Bronchial epithelial cell (primary cell): ENCODE data around the gene IFT80. TPM values are rescaled to one million over a fixed set of nuclear protein-coding genes. Genes with fewer than 3 reads are reported as not detected.
"Not testable (repeated sequence)": the region's sequence is repeated elsewhere in the genome, so short reads cannot be mapped to it uniquely, and the experiment has no call there.

ENCODE experiments used
- DNase-seq: peaks from one replicate; pipeline ENCODE4 v3.0.0-alpha.2; 2010; ENCODE audit warnings: low read depth
- FAIRE-seq: peaks from 2 replicates; lab custom pipeline; 2011; peaks lifted over from hg19 to GRCh38; lab: Jason Lieb, UNC
- H3K27me3 ChIP-seq: 2 replicates; pipeline ENCODE4 v1.5.1; 2011; ENCODE audit warnings: low read length; ENCODE audit not compliant: control insufficient read depth, insufficient read depth
- H3K36me3 ChIP-seq: 2 replicates; pipeline ENCODE4 v1.5.1; 2011; ENCODE audit warnings: low read length; ENCODE audit not compliant: control insufficient read depth, insufficient read depth
- H3K4me3 ChIP-seq: 2 replicates; pipeline ENCODE4 v1.5.1; 2011; ENCODE audit warnings: mild to moderate bottlenecking, low read depth, low read length, control low read depth
- CTCF ChIP-seq: IDR thresholded peaks from 2 replicates; pipeline ENCODE4 v1.5.1; 2011; ENCODE audit warnings: mild to moderate bottlenecking, moderate library complexity, low read length, control low read depth, inconsistent platforms; ENCODE audit not compliant: insufficient read depth, severe bottlenecking
- total RNA-seq: library from RNA; depleted of rRNA; stranded (reverse); fragments of >200 nt; gene quantifications from 2 replicates; pipeline ENCODE4 v1.2.1, GENCODE V29; 2014

The IFT80 gene
- total RNA-seq, 1 donor from 2014 or later = 16.8 TPM

- FAIRE-seq (no peak), DNase-seq (no peak)
- Histone ChIP-seq H3K36me3 (no peaks in the 10 kb centered on the region), H3K27me3 (no peaks in the 10 kb centered on the region), H3K4me3 (no peak overlapping the region)
- no peak for TF ChIP-seq CTCF
These were observed 68.9 kb downstream of the IFT80 start for GRCh38 chr3:160330109-160330508.

GRCh38 chr3:160326286-160326685 lies 72.7 kb downstream of the IFT80 start:
- not testable (repeated sequence) for H3K27me3 ChIP-seq, H3K36me3 ChIP-seq, FAIRE-seq, DNase-seq, H3K4me3 ChIP-seq

- not testable (repeated sequence) for H3K4me3 ChIP-seq, H3K27me3 ChIP-seq, H3K36me3 ChIP-seq, DNase-seq, FAIRE-seq
These were observed 77.2 kb downstream of the IFT80 start for GRCh38 chr3:160321821-160322220.

GRCh38 chr3:160319322-160319721 lies 79.7 kb downstream of the IFT80 start:
- Histone ChIP-seq H3K36me3 (no peaks in the 10 kb centered on the region), H3K4me3 (no peak overlapping the region), H3K27me3 (no peaks in the 10 kb centered on the region)
- TF ChIP-seq CTCF = no peak
- DNase-seq = no peak
- no peak for FAIRE-seq

- no peak for TF ChIP-seq CTCF
- H3K27me3 ChIP-seq = no peaks in the 10 kb centered on the region
- no peak for FAIRE-seq
These were observed 84.0 kb downstream of the IFT80 start for GRCh38 chr3:160314995-160315394.

GRCh38 chr3:160312014-160312624 lies 86.9 kb downstream of the IFT80 start:
- no peak for TF ChIP-seq CTCF
- FAIRE-seq = no peak
- no peak for DNase-seq
- Histone ChIP-seq H3K27me3 (no peaks in the 10 kb centered on the region), H3K36me3 (no peaks in the 10 kb centered on the region), H3K4me3 (no peak overlapping the region)

More at GRCh38 chr3:160314995-160315394, 84.0 kb downstream of the IFT80 start:
- no peak for DNase-seq
- Histone ChIP-seq H3K36me3 (no peaks in the 10 kb centered on the region), H3K4me3 (no peak overlapping the region)

- FAIRE-seq = no peak
- no peak overlapping the region for H3K4me3 ChIP-seq
- no peak for DNase-seq
- H3K27me3 ChIP-seq = no peaks in the 10 kb centered on the region
- TF ChIP-seq CTCF = no peak
- no peaks in the 10 kb centered on the region for H3K36me3 ChIP-seq
These were observed 96.2 kb downstream of the IFT80 start for GRCh38 chr3:160302806-160303205.
